K562 (cell line): ENCODE data around the gene PTGR2. TPM values are rescaled to one million over a fixed set of nuclear protein-coding genes. Genes with fewer than 3 reads are reported as not detected.

Source experiments
- BCOR ChIP-seq: fragments of 450-650 bp; IDR thresholded peaks from 2 replicates; pipeline ENCODE4 v1.6.1; 2016
- HBP1 ChIP-seq: fragments of 450-650 bp; formaldehyde crosslinking; IDR thresholded peaks from 2 replicates; pipeline ENCODE4 v1.4.0; 2022; ENCODE audit warnings: missing genetic modification characterization
- ILK ChIP-seq: fragments of 450-650 bp; IDR thresholded peaks from 2 replicates; pipeline ENCODE4 v1.6.1; 2016; ENCODE audit warnings: missing genetic modification characterization, low read depth, mild to moderate bottlenecking, missing compliant biosample characterization, moderate library complexity, borderline replicate concordance
- MAZ ChIP-seq, 2 experiments: fragments of 450-650 bp in 1 of 2; sonication (generic) in 1 of 2; formaldehyde crosslinking; IDR thresholded peaks in 1 of 2; conservative IDR thresholded peaks in 1 of 2; 2 replicates each; pipeline versions ENCODE4 v1.4.0 to v1.5.0; 2020; ENCODE audit warnings: mild to moderate bottlenecking in 1 of 2, missing genetic modification reagents in 1 of 2
- MYC ChIP-seq, 2 experiments: fragments of 250-450 bp in 1 of 2; sonication (Bioruptor Pico) in 1 of 2; IDR thresholded peaks; 2 replicates each; pipeline versions ENCODE4 v1.5.1 to v1.6.1; 2012 to 2021; ENCODE audit warnings: low read depth in 2 of 2, borderline replicate concordance in 1 of 2, improper control_type of control experiment in 1 of 2, low read length in 1 of 2, mild to moderate bottlenecking in 1 of 2, moderate library complexity in 1 of 2
- TFE3 ChIP-seq: fragments of 450-650 bp; formaldehyde crosslinking; IDR thresholded peaks from 2 replicates; pipeline ENCODE4 v1.4.0; 2020; ENCODE audit warnings: mild to moderate bottlenecking, mixed read lengths
- ZBTB12 ChIP-seq: fragments of 250-450 bp; sonication (Bioruptor Pico); IDR thresholded peaks from 2 replicates; pipeline ENCODE4 v1.4.0; 2020
- ZBTB7A ChIP-seq: IDR thresholded peaks from 2 replicates; pipeline ENCODE4 v1.6.1; 2011; ENCODE audit warnings: low read depth, mild to moderate bottlenecking, low read length, moderate library complexity, borderline replicate concordance; ENCODE audit not compliant: control insufficient read depth
- ZNF347 ChIP-seq: fragments of 450-650 bp; formaldehyde crosslinking; IDR thresholded peaks from 2 replicates; pipeline ENCODE4 v1.4.0; 2020; ENCODE audit warnings: low read depth, mild to moderate bottlenecking, moderate library complexity
- ZNF668 ChIP-seq: fragments of 250-450 bp; sonication (Bioruptor Pico); IDR thresholded peaks from 2 replicates; pipeline ENCODE4 v1.8.0; 2022; ENCODE audit warnings: mild to moderate bottlenecking, inconsistent platforms
- ZNF75A ChIP-seq: fragments of 450-650 bp; formaldehyde crosslinking; IDR thresholded peaks from 2 replicates; pipeline ENCODE4 v1.4.0; 2020; ENCODE audit warnings: mild to moderate bottlenecking
- polyA plus RNA-seq, 8 experiments: library from polyadenylated mRNA; depleted of rRNA in 4 of 8; stranded (reverse) in 5 of 8; unstranded in 3 of 8; fragments of >200 nt; fragmentation: Nextera tagmentation in 2 of 8; fragmentation: Illumina TruSeq in 1 of 8; extraction: Ambion mirVana in 2 of 8; extraction: Trizol in 1 of 8; gene quantifications; 2 replicates each; pipeline versions ENCODE4 v1.2.1 to v1.2.3, GENCODE V29; 2011 to 2014; ENCODE audit warnings: inconsistent platforms in 1 of 8, missing spikeins in 1 of 8
- total RNA-seq, 7 experiments: library from RNA; depleted of rRNA in 6 of 7; stranded (reverse); fragments of >200 nt in 6 of 7; fragmentation: Illumina TruSeq in 2 of 7; extraction: Trizol in 2 of 7; gene quantifications; 2 replicates each; pipeline versions ENCODE4 v1.2.1 to v1.2.3, GENCODE V29; 2011 to 2021; ENCODE audit warnings: low replicate concordance in 1 of 7
- TF ChIP-seq, protein P1 (sequence below): fragments of 450-650 bp; formaldehyde crosslinking; IDR thresholded peaks from 2 replicates; pipeline ENCODE4 v1.4.0; 2020; ENCODE audit warnings: mild to moderate bottlenecking, moderate library complexity
- TF ChIP-seq, protein P2 (sequence below), 2 experiments: IDR thresholded peaks; 2 replicates each; pipeline ENCODE4 v1.6.1; 2011; ENCODE audit warnings: borderline replicate concordance in 1 of 2, control low read depth in 1 of 2, low read depth in 1 of 2, low read length in 1 of 2, mild to moderate bottlenecking in 1 of 2, mixed read lengths in 1 of 2, moderate library complexity in 1 of 2; ENCODE audit not compliant: insufficient read depth in 1 of 2, insufficient read length in 1 of 2, poor library complexity in 1 of 2, severe bottlenecking in 1 of 2; ENCODE audit errors: extremely low read depth in 1 of 2
- TF ChIP-seq, protein P3 (sequence below): IDR thresholded peaks from 2 replicates; pipeline ENCODE4 v1.6.1; 2011; ENCODE audit not compliant: insufficient read length; ENCODE audit errors: extremely low read depth

Gene PTGR2
- total and polyA plus RNA-seq, 9 of the 15 experiments (the other 6 are each of a cell fraction or from before 2014, with no cell fraction given): 7.4 to 23.0 (median 13.0) TPM

DNA sequence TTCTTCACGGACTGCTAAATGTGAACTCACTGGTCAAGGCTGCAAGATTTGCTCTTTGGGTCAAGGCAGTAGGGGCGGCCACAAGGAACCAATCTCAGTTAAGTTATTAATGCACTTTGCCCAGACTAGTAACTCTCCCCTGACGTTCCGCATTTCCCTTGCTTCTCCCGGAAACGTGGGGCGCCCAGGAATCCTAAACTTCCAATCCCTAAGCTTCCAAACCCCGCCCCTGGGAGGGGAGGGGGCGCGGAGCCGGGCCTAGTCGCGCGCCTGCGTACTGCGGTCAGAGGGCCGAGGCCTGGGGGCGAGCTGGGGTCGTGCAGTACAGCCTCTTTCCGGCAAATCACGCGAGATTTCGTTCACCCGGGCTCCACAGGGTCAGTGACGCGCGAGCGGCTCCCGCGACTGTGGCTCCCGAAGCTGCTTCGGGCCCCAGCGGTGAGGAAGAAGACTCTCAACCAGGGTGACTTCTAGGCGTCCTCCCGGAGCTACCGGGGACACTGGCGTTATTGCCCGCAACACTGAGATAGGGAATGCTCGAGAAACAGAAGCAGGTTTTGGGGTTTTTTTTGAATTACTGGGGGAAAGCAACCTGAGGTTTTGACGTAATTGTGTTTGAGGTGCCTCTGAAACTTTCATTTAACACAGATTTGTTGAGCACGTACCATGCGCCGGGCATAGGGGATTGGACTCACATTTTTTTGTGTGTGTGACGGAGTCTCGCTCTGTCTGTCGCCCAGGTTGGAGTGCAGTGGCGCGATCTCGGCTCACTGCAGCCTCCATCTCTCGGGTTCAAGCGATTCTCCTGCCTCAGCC is at the start of gene PTGR2 (continued):
- TF ChIP-seq, protein P1, sequence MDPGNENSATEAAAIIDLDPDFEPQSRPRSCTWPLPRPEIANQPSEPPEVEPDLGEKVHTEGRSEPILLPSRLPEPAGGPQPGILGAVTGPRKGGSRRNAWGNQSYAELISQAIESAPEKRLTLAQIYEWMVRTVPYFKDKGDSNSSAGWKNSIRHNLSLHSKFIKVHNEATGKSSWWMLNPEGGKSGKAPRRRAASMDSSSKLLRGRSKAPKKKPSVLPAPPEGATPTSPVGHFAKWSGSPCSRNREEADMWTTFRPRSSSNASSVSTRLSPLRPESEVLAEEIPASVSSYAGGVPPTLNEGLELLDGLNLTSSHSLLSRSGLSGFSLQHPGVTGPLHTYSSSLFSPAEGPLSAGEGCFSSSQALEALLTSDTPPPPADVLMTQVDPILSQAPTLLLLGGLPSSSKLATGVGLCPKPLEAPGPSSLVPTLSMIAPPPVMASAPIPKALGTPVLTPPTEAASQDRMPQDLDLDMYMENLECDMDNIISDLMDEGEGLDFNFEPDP (CRISPR knock-in tag): no peak
- no peak for TF ChIP-seq ZBTB12
- TF ChIP-seq ZBTB7A: peak; percentile 97; the same call in 1 of the 2 replicates
- TF ChIP-seq BCOR: peak; percentile 56
- TF ChIP-seq ILK (tag): no peak
- no peak for TF ChIP-seq HBP1 (CRISPR knock-in tag)
- no peak for TF ChIP-seq TFE3 (CRISPR knock-in tag)
- TF ChIP-seq MYC (IDR thresholded peaks at IDR 0.05; ENCODE audit: low read depth, low read length): 0 out of 2 replicates have a peak, but pooled peaks have one; percentile 39
- no peak for TF ChIP-seq MYC (CRISPR knock-in tag; IDR thresholded peaks at IDR 0.05; ENCODE audit: borderline replicate concordance, low read depth)
- no peak for TF ChIP-seq ZNF668
- no peak for TF ChIP-seq ZNF347 (CRISPR knock-in tag)
- no peak for TF ChIP-seq ZNF75A
- TF ChIP-seq MAZ (CRISPR knock-in tag; conservative IDR thresholded peaks at IDR 0.05 in 1 of 2, IDR thresholded peaks at IDR 0.05 in 1 of 2): peak; percentile 88 to 99
- TF ChIP-seq, protein P2, sequence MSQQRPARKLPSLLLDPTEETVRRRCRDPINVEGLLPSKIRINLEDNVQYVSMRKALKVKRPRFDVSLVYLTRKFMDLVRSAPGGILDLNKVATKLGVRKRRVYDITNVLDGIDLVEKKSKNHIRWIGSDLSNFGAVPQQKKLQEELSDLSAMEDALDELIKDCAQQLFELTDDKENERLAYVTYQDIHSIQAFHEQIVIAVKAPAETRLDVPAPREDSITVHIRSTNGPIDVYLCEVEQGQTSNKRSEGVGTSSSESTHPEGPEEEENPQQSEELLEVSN (IDR thresholded peaks at IDR 0.05; ENCODE audit: borderline replicate concordance in 1 of 2, extremely low read depth in 1 of 2, insufficient read depth in 1 of 2, insufficient read length in 1 of 2, low read depth in 1 of 2, low read length in 1 of 2, poor library complexity in 1 of 2, severe bottlenecking in 1 of 2): peak in 1 of 2 experiments; percentile 59
- TF ChIP-seq, protein P3, sequence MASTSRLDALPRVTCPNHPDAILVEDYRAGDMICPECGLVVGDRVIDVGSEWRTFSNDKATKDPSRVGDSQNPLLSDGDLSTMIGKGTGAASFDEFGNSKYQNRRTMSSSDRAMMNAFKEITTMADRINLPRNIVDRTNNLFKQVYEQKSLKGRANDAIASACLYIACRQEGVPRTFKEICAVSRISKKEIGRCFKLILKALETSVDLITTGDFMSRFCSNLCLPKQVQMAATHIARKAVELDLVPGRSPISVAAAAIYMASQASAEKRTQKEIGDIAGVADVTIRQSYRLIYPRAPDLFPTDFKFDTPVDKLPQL: no peak
